Measurements from ENCODE around the gene TTR.

DNA sequence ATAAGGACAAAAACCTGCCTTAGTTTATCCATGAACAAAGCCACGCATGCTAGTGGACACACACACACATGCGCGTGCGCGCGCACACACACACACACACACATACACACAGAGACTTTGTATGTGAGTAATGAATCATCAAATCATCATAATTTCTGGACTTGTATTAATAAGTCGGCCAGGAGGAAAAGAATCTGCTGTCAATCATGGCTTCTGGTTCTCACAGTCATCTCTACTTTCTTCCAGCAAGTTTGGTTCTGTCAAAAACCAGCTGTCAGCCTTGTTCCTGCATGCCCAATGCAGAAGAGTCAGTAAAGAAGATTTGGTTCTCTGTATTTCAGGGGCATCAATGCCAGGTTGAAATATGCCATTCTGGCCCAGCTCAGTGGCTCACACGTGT, 1.1 kb upstream of the TTR start:
- no peak for TF ChIP-seq POLR2A (IDR thresholded peaks at IDR 0.05)
- TF ChIP-seq, protein P1, sequence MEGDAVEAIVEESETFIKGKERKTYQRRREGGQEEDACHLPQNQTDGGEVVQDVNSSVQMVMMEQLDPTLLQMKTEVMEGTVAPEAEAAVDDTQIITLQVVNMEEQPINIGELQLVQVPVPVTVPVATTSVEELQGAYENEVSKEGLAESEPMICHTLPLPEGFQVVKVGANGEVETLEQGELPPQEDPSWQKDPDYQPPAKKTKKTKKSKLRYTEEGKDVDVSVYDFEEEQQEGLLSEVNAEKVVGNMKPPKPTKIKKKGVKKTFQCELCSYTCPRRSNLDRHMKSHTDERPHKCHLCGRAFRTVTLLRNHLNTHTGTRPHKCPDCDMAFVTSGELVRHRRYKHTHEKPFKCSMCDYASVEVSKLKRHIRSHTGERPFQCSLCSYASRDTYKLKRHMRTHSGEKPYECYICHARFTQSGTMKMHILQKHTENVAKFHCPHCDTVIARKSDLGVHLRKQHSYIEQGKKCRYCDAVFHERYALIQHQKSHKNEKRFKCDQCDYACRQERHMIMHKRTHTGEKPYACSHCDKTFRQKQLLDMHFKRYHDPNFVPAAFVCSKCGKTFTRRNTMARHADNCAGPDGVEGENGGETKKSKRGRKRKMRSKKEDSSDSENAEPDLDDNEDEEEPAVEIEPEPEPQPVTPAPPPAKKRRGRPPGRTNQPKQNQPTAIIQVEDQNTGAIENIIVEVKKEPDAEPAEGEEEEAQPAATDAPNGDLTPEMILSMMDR (IDR thresholded peaks at IDR 0.05): no peak

Measured in testis (tissue), 2 donors.